Right cardiac atrium (tissue), 5 donors: ENCODE measurements around the gene NLRC4. TPM values are rescaled to one million over a fixed set of nuclear protein-coding genes. Genes with fewer than 3 reads are reported as not detected.
"Not testable (repeated sequence)": the region's sequence is repeated elsewhere in the genome, so short reads cannot be mapped to it uniquely, and the experiment has no call there.

Experiments used
- ATAC-seq, 2 donors: fragments of 200-7000 bp; cut with Tn5 transposase; one replicate each; pipeline versions ENCODE4 v1.8.0 to v1.9.1; 2020; ENCODE audit warnings: moderate library complexity in 2 of 2, mild to moderate bottlenecking in 1 of 2
- DNase-seq, 3 donors: peaks; one replicate each; pipeline ENCODE4 v3.0.0-alpha.2; 2020
- H3K27ac ChIP-seq: one replicate; pipeline ENCODE4 v1.5.1; 2013; ENCODE audit warnings: mild to moderate bottlenecking, low read length, control low read depth, moderate library complexity
- H3K27me3 ChIP-seq: one replicate; pipeline ENCODE4 v1.6.1; 2013; ENCODE audit not compliant: control insufficient read depth, insufficient read depth
- H3K4me1 ChIP-seq: one replicate; pipeline ENCODE4 v1.6.1; 2013; ENCODE audit warnings: low read length; ENCODE audit not compliant: control insufficient read depth, insufficient read depth
- H3K4me3 ChIP-seq: one replicate; pipeline ENCODE4 v1.5.1; 2013; ENCODE audit warnings: low read length, control low read depth
- H3K9me3 ChIP-seq: one replicate; pipeline ENCODE4 v1.6.1; 2013; ENCODE audit warnings: low read length; ENCODE audit not compliant: control insufficient read depth
- WGBS: extraction: QIAGEN DNeasy Blood & Tissue Kit; methylation state at CpG from one replicate; pipeline ENCODE4 v1.1.7; 2013; 5-methylcytosine and 5-hydroxymethylcytosine counted together
- intact Hi-C, 4 donors: fragments of 100-400 bp; cut with DNase I; formaldehyde crosslinking; loops; one replicate each; pipeline versions ENCODE4 v1.11.0 to v1.14.0; 2022 to 2023
- polyA plus RNA-seq: library from polyadenylated mRNA; stranded (reverse); fragments of 200-250 nt; gene quantifications from one replicate; pipeline ENCODE4 v1.2.3, GENCODE V29; 2013
- total RNA-seq, 4 donors: library from RNA; stranded (reverse); fragmentation: NEBNext Ultra II Directional; extraction: Animal tissue kit (Norgen Biotek cat#: 25700); gene quantifications; one replicate each; pipeline ENCODE4 v1.2.1, GENCODE V29; 2021
- donor health status: healthy with polysubstance abuse.
- donor health status: DM: no; HTN: yes; CAD: no.
- donor health status: DM: no; HTN: no; CAD: no.
- donor health status: DM: no; HTN: yes; CAD: no; lungs with severe emphysema.
- donor health status: DM: yes; HTN: yes; CAD: no.

Gene NLRC4
- total and polyA plus RNA-seq, 5 donors, result 0.41 to 1.9 (median 1.6) TPM

DNA sequence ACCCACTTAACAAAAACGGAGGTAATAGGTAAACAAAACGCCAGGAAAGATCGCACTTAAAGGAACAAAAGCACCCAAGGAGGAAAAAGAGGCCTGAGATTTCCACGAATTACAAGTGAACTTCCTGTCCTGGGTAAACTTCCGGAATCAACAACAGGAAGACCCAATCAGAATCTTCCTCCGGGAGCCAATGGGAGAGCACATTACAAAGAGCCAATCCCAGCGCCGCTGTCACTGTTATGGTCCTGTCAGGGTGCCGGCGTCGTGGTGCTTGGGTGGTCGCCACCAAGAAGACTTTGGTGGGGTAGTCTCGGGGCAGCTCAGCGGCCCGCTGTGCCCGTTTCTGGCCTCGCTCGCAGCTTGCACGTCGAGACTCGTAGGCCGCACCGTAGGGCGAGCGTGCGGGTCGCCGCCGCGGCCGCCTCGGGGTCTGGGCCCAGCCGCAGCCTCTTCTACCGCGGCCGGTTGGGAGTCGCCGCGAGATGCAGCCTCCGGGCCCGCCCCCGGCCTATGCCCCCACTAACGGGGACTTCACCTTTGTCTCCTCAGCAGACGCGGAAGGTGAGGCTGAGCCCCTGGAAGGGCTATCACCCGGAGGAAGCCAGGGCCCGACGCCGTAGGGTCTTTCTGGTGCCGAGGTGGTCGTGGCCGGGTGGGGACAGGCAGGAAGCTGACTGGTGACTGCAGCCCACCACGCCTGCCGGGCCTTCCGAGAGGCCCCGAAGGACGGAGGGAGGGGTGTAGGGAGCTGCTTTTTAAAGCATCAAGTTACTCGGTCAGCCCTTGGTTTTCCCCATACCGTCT is 13.2 kb upstream of the NLRC4 start, which contains the start of gene YIPF4:
Gene YIPF4 (plus strand): TSS at position 231 of the 804 bp plus-strand sequence. CDS start 252 bp downstream, at position 483.
- ATAC-seq (peak; percentile 99 to 100), DNase-seq (peak; percentile 82 to 94 (median 93))
- Histone ChIP-seq H3K27me3 (no peaks in the 10 kb centered on the region), H3K27ac (peak within 1 kb of the TSS; percentile 57), H3K4me1 (no peaks in the 10 kb centered on the region), H3K9me3 (no peaks in the 10 kb centered on the region), H3K4me3 (peak within 1 kb of the TSS; percentile 97)
- WGBS, result under 1% methylated on average over 59 of the region's 59 CpGs
- intact Hi-C loops, result no loop called here

DNA sequence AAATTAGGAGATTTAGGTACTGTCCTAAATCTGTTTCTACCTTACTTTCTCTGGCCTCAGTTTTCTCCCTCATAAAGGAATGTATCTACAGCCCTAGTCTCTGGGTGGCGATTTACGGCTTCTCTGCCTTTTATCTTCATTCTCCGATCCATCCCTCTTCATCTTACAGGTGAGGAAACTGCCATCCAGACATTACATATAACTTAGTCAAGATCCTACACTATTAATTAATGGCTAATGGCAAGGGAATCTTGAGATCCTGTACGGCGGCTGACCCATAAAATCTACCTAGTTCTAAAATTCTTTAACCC is 12.6 kb upstream of the NLRC4 start:
- DNase-seq (no peak), ATAC-seq (peak in 1 of 2 donors; percentile 5)
- WGBS, result 56% methylated on average over 5 of the region's 5 CpGs
- Histone ChIP-seq H3K27ac (peak overlapping the region; percentile 37), H3K4me3 (peak overlapping the region; percentile 97), H3K4me1 (no peaks in the 10 kb centered on the region), H3K27me3 (no peaks in the 10 kb centered on the region), H3K9me3 (no peaks in the 10 kb centered on the region)
- intact Hi-C loops, result no loop called here

- DNase-seq, H3K4me3 ChIP-seq, H3K9me3 ChIP-seq, intact Hi-C loops, H3K27me3 ChIP-seq, H3K27ac ChIP-seq, H3K4me1 ChIP-seq, ATAC-seq: not testable (repeated sequence)
- WGBS, result 92% methylated on average over 7 of the region's 7 CpGs
Measured at GRCh38 chr2:32275790-32276189, 11.1 kb upstream of the NLRC4 start.

DNA sequence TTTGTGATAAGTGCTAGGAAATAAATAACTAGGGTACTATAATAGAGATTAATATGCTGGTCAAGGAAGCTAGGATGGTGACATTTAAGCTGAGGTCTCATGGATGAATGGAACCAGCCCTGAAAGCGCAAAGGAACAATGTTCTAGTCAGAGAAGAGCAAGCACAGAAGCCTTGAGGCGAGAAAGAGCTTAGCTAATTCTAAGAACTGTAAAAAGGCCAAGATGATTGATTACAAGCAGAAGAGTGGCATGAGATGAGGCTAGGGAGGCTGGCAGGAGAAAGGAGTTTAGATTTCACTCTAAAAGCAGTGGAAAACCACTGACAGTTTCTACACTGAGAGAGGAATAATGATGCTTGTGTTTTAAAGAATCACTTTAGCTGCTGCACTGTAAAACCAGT is 9.6 kb upstream of the NLRC4 start:
- Histone ChIP-seq H3K27ac (no peak overlapping the region), H3K4me1 (no peaks in the 10 kb centered on the region), H3K27me3 (no peaks in the 10 kb centered on the region), H3K4me3 (no peak overlapping the region), H3K9me3 (no peaks in the 10 kb centered on the region)
- no peak for ATAC-seq
- 81% methylated on average over 2 of the region's 2 CpGs for WGBS
- intact Hi-C loops, result no loop called here
- DNase-seq, result no peak

DNA sequence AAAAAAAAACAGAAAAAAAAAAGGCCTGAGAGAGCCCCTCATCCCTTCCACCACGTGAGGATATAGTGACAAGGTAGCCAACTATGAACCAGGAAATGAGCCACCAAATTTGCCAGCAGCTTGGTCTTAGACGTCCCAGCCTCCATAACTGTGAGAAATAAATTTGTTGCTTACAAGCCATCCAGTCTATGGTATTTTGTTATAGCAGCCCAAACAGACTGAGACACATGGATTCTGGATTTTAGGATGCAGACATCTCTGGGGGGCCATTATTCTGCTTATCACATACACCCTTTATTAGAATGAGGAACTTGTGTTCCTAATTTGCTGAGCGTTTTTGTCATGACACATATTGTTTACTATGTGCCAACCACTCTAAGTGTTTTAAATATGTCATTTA is 7.6 kb upstream of the NLRC4 start:
- DNase-seq (no peak), ATAC-seq (no peak)
- no peaks in the 10 kb centered on the region for H3K9me3 ChIP-seq
- WGBS, result 48% methylated on average over 3 of the region's 3 CpGs
- no peaks in the 10 kb centered on the region for H3K27me3 ChIP-seq
- intact Hi-C loops, result no loop called here
- H3K4me1 ChIP-seq, result no peaks in the 10 kb centered on the region
- H3K4me3 ChIP-seq, result no peak overlapping the region
- H3K27ac ChIP-seq, result no peak overlapping the region

- DNase-seq, result no peak
- 70% methylated on average over 2 of the region's 2 CpGs for WGBS
- Histone ChIP-seq H3K4me1 (no peaks in the 10 kb centered on the region), H3K9me3 (no peaks in the 10 kb centered on the region), H3K4me3 (no peak overlapping the region), H3K27ac (no peak overlapping the region), H3K27me3 (no peaks in the 10 kb centered on the region)
- no peak for ATAC-seq
- intact Hi-C loops, result no loop called here
Measured at GRCh38 chr2:32271063-32271462, 6.4 kb upstream of the NLRC4 start.

DNA sequence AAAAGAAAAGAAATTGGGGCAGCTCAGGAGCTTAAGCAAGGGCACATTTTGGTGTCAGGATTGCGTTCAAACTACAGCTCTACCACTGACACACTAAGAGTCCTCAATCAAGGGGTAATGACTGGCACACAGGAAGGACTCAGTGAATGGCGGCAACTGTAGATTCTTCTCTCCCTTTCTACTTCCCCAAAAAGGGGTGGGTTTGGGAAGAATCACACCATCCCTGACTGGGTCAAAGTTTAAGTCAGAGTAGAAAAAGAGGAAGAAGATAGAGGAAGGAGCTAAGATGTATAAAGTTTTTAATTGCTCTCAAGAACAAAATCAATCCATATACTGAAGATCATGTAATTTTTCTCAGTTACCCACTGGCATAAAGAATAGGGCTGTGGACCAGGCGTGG is 2.6 kb downstream of the NLRC4 start:
- intact Hi-C loops, result no loop called here
- 90% methylated on average over 3 of the region's 3 CpGs for WGBS
- DNase-seq, result no peak
- no peaks in the 10 kb centered on the region for H3K27me3 ChIP-seq
- no peaks in the 10 kb centered on the region for H3K9me3 ChIP-seq
- no peaks in the 10 kb centered on the region for H3K4me1 ChIP-seq
- peak; percentile 47 to 49 for ATAC-seq
- no peak overlapping the region for H3K27ac ChIP-seq
- H3K4me3 ChIP-seq, result no peak overlapping the region

GRCh38 chr2:32260376-32260775 is 4.3 kb downstream of the NLRC4 start:
- no peak overlapping the region for H3K27ac ChIP-seq
- intact Hi-C loops, result no loop called here

DNA sequence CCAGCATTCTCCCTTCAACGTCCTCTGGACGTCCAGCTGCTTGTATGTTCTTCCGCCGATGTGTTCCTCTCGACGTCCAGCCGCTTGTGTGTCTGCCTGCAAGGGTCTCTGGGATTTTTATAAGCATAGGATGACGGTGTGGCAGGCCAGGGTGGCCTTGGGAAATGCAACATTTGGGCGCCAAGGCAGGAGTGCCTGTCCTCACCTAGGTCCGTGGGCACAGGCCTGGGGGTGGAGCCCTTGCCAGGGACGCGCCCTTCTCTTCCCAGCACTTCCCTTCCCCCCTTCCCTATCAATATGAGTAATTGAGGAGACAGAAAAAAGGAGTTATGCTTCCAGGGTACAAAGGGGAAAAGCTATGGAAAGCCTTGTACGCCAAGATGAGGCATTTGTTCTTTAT is 6.4 kb downstream of the NLRC4 start:
- 78% methylated on average over 13 of the region's 13 CpGs for WGBS
- no peak overlapping the region for H3K4me3 ChIP-seq
- H3K27me3 ChIP-seq, result no peaks in the 10 kb centered on the region
- DNase-seq (no peak), ATAC-seq (no peak)
- intact Hi-C loops, result no loop called here
- H3K4me1 ChIP-seq, result no peaks in the 10 kb centered on the region
- H3K9me3 ChIP-seq, result no peaks in the 10 kb centered on the region
- H3K27ac ChIP-seq, result no peak overlapping the region

More at GRCh38 chr2:32260376-32260775, 4.3 kb downstream of the NLRC4 start:
- no peak overlapping the region for H3K4me3 ChIP-seq
- ATAC-seq (no peak), DNase-seq (no peak)
- WGBS, result 79% methylated on average over 2 of the region's 2 CpGs
- H3K4me1 ChIP-seq, result no peaks in the 10 kb centered on the region
- H3K9me3 ChIP-seq, result no peaks in the 10 kb centered on the region
- H3K27me3 ChIP-seq, result no peaks in the 10 kb centered on the region

DNA sequence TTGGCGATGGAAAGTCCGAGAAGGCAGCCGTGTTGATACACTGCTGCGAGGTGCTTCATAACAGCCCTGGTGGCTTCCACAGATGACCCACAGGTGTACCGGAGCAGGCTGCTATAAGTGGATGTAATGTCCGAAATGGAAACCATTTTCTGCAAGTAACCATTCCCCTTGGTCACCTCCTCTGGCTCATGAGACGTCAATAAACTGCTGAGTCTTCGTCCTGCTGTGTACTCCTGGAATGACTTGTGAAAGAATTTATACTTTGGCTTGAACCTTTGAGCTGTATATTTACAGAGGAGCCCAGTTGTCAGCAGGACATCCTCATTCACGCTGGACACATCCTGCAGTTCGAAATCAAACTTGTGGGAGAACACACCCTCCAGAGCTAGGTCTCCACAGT is 14.4 kb downstream of the NLRC4 start:
- DNase-seq, result no peak
- Histone ChIP-seq H3K27me3 (no peaks in the 10 kb centered on the region), H3K9me3 (no peaks in the 10 kb centered on the region), H3K27ac (no peak overlapping the region), H3K4me1 (no peaks in the 10 kb centered on the region), H3K4me3 (no peak overlapping the region)
- intact Hi-C loops, result no loop called here
- ATAC-seq, result no peak
- WGBS, result 86% methylated on average over 10 of the region's 10 CpGs

GRCh38 chr2:32249731-32250236 is 14.9 kb downstream of the NLRC4 start:
- DNase-seq (no peak), ATAC-seq (no peak)
- intact Hi-C loops, result no loop called here
- H3K9me3 ChIP-seq, result no peaks in the 10 kb centered on the region
- H3K4me3 ChIP-seq, result no peak overlapping the region
- no peaks in the 10 kb centered on the region for H3K27me3 ChIP-seq
- 72% methylated on average over 2 of the region's 2 CpGs for WGBS
- H3K27ac ChIP-seq, result no peak overlapping the region
- H3K4me1 ChIP-seq, result no peaks in the 10 kb centered on the region
